ENCODE measurements around the gene MAT2B. TPM values are rescaled to one million over a fixed set of nuclear protein-coding genes. Genes with fewer than 3 reads are reported as not detected.

The MAT2B gene
- total and polyA plus RNA-seq, 9 of the 15 experiments (the other 6 are each of a cell fraction or from before 2014, with no cell fraction given), result 32.0 to 57.7 (median 43.6) TPM

- TF ChIP-seq, protein P1, sequence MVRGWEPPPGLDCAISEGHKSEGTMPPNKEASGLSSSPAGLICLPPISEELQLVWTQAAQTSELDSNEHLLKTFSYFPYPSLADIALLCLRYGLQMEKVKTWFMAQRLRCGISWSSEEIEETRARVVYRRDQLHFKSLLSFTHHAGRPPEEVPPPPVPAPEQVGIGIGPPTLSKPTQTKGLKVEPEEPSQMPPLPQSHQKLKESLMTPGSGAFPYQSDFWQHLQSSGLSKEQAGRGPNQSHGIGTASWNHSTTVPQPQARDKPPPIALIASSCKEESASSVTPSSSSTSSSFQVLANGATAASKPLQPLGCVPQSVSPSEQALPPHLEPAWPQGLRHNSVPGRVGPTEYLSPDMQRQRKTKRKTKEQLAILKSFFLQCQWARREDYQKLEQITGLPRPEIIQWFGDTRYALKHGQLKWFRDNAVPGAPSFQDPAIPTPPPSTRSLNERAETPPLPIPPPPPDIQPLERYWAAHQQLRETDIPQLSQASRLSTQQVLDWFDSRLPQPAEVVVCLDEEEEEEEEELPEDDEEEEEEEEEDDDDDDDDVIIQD (CRISPR knock-in tag; IDR thresholded peaks at IDR 0.05), result no peak
- TF ChIP-seq SIRT6 (IDR thresholded peaks at IDR 0.05; ENCODE audit: low read depth, low read length) (no peak), FOXM1 (IDR thresholded peaks at IDR 0.05; ENCODE audit: low read depth) (no peak), FOXM1 (CRISPR knock-in tag; IDR thresholded peaks at IDR 0.05; ENCODE audit: low read depth) (no peak), NRF1 (conservative IDR thresholded peaks at IDR 0.05 in 1 of 2, IDR thresholded peaks at IDR 0.05 in 1 of 2) (no peak)
- TF ChIP-seq, protein P2, sequence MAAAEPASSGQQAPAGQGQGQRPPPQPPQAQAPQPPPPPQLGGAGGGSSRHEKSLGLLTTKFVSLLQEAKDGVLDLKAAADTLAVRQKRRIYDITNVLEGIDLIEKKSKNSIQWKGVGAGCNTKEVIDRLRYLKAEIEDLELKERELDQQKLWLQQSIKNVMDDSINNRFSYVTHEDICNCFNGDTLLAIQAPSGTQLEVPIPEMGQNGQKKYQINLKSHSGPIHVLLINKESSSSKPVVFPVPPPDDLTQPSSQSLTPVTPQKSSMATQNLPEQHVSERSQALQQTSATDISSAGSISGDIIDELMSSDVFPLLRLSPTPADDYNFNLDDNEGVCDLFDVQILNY (CRISPR knock-in tag; IDR thresholded peaks at IDR 0.05), result no peak
Observed at GRCh38 chr5:163497315-163497714, 8.1 kb upstream of the MAT2B start (continued).

DNA sequence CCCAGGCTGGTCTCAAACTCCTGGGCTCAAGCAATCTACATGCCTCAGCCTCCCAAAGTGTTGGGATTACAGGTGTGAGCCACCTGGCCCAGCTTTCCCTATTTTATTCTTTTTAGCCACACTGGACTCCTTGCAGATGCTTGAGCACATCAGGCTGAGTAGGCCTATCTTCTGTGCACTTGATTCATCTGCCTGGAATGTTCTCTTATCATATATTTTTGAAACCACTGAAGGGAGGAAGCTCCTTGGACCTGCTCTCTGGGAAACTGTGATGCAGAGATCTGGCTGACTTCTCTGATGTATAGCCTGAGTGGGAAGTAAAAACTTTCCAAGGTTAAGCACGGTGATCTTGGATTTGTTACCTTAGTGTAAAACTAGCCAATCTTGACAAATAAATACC is 6.5 kb upstream of the MAT2B start:
- no peak overlapping the region for H3K9ac ChIP-seq (ENCODE audit: insufficient read depth in 1 of 2, low read depth in 2 of 2, low read length in 2 of 2)
- H3K79me2 ChIP-seq (ENCODE audit: control insufficient read depth, insufficient read depth, low read length), result peaks cover 7% of the 10 kb centered on the region; the same call in 2 of the 3 replicates
- BruUV-seq (replicated peaks), result no TSS peak
- no peaks in the 10 kb centered on the region for H3K27me3 ChIP-seq (ENCODE audit: control insufficient read depth in 2 of 2, insufficient read depth in 2 of 2, low read length in 2 of 2)
- H3K27ac ChIP-seq (ENCODE audit: extremely low read depth, low read depth, low read length), result no peak overlapping the region
- CTCF ChIA-PET (ENCODE audit: low intra/inter-chr PET ratio), result no interaction called here
- no peak overlapping the region for H3K4me3 ChIP-seq
- H3K36me3 ChIP-seq (ENCODE audit: control insufficient read depth, insufficient read depth, low read length), result no peaks in the 10 kb centered on the region
- peaks cover 0 to 5% of the 10 kb centered on the region in 2 experiments; a peak in 2 of 5 replicates for H3K4me1 ChIP-seq (replicated peaks in 1 of 2; ENCODE audit: control insufficient read depth in 2 of 2, insufficient read depth in 2 of 2, low read length in 2 of 2)
- FAIRE-seq (peak; percentile 35), ATAC-seq (no peak), DNase-seq (ENCODE audit: extremely low read depth in 1 of 4, low spot score in 3 of 4) (peak in 2 of 4 experiments; percentile 10 to 22)
- 19% methylated on average over 1 of the region's 1 CpG for WGBS (ENCODE audit: insufficient coverage, low coverage, missing lambda C conversion rate)
- POLR2A ChIA-PET, result interaction anchor here (0.6 to 1.2 kb wide), 2 partner anchors 8 to 45 kb away, joined by 3 read pairs; no protein-coding TSS in a partner anchor
- intact Hi-C loops (cut with micrococcal nuclease) (no loop called here), in situ Hi-C loops (cut with MboI) (no loop called here)
- no peaks in the 10 kb centered on the region for H3K9me1 ChIP-seq (ENCODE audit: control insufficient read depth, insufficient read depth, low read length)
- no peak overlapping the region for H2AFZ ChIP-seq (ENCODE audit: low read depth, low read length)
- H3K4me2 ChIP-seq (ENCODE audit: insufficient read depth, low read length), result no peak overlapping the region
- no peaks in the 10 kb centered on the region for H3K9me3 ChIP-seq (replicated peaks; ENCODE audit: control insufficient read depth, insufficient read depth, low read depth, low read length)
- H4K20me1 ChIP-seq (replicated peaks; ENCODE audit: control insufficient read depth, insufficient read depth, low read length), result no peaks in the 10 kb centered on the region
- TF ChIP-seq JUND (IDR thresholded peaks at IDR 0.05; ENCODE audit: borderline replicate concordance, low read depth, low read length), result peak; percentile 13; the same call in 1 of the 2 replicates
- no peak; the same call in 2 of the 3 replicates for TF ChIP-seq JUND (tag; IDR thresholded peaks at IDR 0.05; ENCODE audit: borderline replicate concordance, low read depth, low read length)
- TF ChIP-seq ZNF551 (CRISPR knock-in tag; IDR thresholded peaks at IDR 0.05), result no peak
- no peak for TF ChIP-seq OTX1 (CRISPR knock-in tag; IDR thresholded peaks at IDR 0.05)
- peak; percentile 77 for TF ChIP-seq TEAD4 (IDR thresholded peaks at IDR 0.05; ENCODE audit: low read length)
- TF ChIP-seq TEAD4 (CRISPR knock-in tag; IDR thresholded peaks at IDR 0.05; ENCODE audit: borderline replicate concordance), result no peak
- TF ChIP-seq TEAD1 (CRISPR knock-in tag; IDR thresholded peaks at IDR 0.05), result peak; percentile 38 to 44; a peak in 1 of 4 replicates
- TF ChIP-seq LEF1 (IDR thresholded peaks at IDR 0.05), result no peak
- TF ChIP-seq CTBP1 (IDR thresholded peaks at IDR 0.05; ENCODE audit: borderline replicate concordance), result peak; percentile 68
- no peak for TF ChIP-seq TARDBP (IDR thresholded peaks at IDR 0.05)
- TF ChIP-seq SFPQ (IDR thresholded peaks at IDR 0.05; ENCODE audit: low read depth, low read length), result no peak
- TF ChIP-seq RCOR1 (IDR thresholded peaks at IDR 0.05; ENCODE audit: borderline replicate concordance in 1 of 2, low read depth in 2 of 2, low read length in 2 of 2), result peak in 1 of 2 experiments; percentile 53; a peak in 1 of 4 replicates
- no peak for TF ChIP-seq ZNF239 (CRISPR knock-in tag; IDR thresholded peaks at IDR 0.05)

Data from K562 (cell line).